ENCODE data around the gene LPCAT1. TPM values are rescaled to one million over a fixed set of nuclear protein-coding genes. Genes with fewer than 3 reads are reported as not detected.

LPCAT1 gene
- total RNA-seq, 2 experiments from 2014 or later, result 49.4 to 49.6 TPM

- Mint-ChIP-seq H3K4me1 (no peaks in the 10 kb centered on the region), H3K27me3 (no peaks in the 10 kb centered on the region), H3K9me3 (no peaks in the 10 kb centered on the region), H3K4me3 (no peak overlapping the region), H3K36me3 (no peaks in the 10 kb centered on the region), H3K27ac (no peak overlapping the region)
- DNase-seq, result no peak
These were observed 106.1 kb downstream of the LPCAT1 start for GRCh38 chr5:1417586-1418225.

- Mint-ChIP-seq H3K27ac (no peak overlapping the region), H3K4me1 (no peaks in the 10 kb centered on the region), H3K27me3 (peaks cover 4% of the 10 kb centered on the region), H3K9me3 (no peaks in the 10 kb centered on the region), H3K4me3 (no peak overlapping the region), H3K36me3 (no peaks in the 10 kb centered on the region)
- DNase-seq, result no peak
These were observed 106.8 kb downstream of the LPCAT1 start for GRCh38 chr5:1416856-1417469.

GRCh38 chr5:1415626-1416360 lies 108.0 kb downstream of the LPCAT1 start:
- H3K4me1 Mint-ChIP-seq, result no peaks in the 10 kb centered on the region
- H3K9me3 Mint-ChIP-seq, result no peaks in the 10 kb centered on the region
- no peaks in the 10 kb centered on the region for H3K36me3 Mint-ChIP-seq
- peaks cover 7% of the 10 kb centered on the region for H3K27me3 Mint-ChIP-seq
- H3K4me3 Mint-ChIP-seq, result no peak overlapping the region
- no peak overlapping the region for H3K27ac Mint-ChIP-seq
- no peak for DNase-seq

- Mint-ChIP-seq H3K9me3 (no peaks in the 10 kb centered on the region), H3K4me1 (no peaks in the 10 kb centered on the region), H3K4me3 (no peak overlapping the region), H3K36me3 (no peaks in the 10 kb centered on the region), H3K27me3 (peaks cover 7% of the 10 kb centered on the region), H3K27ac (no peak overlapping the region)
- no peak for DNase-seq
These were observed 108.7 kb downstream of the LPCAT1 start for GRCh38 chr5:1415059-1415425.

- no peaks in the 10 kb centered on the region for H3K36me3 Mint-ChIP-seq
- H3K4me1 Mint-ChIP-seq, result no peaks in the 10 kb centered on the region
- H3K27me3 Mint-ChIP-seq, result peaks cover 11% of the 10 kb centered on the region
- DNase-seq, result no peak
- no peak overlapping the region for H3K27ac Mint-ChIP-seq
- H3K9me3 Mint-ChIP-seq, result no peaks in the 10 kb centered on the region
- no peak overlapping the region for H3K4me3 Mint-ChIP-seq
These were observed 109.3 kb downstream of the LPCAT1 start for GRCh38 chr5:1414311-1415058.

GRCh38 chr5:1413611-1414241 lies 110.0 kb downstream of the LPCAT1 start:
- DNase-seq, result no peak
- Mint-ChIP-seq H3K4me3 (no peak overlapping the region), H3K9me3 (no peaks in the 10 kb centered on the region), H3K36me3 (no peaks in the 10 kb centered on the region), H3K27me3 (peaks cover 19% of the 10 kb centered on the region), H3K4me1 (no peaks in the 10 kb centered on the region), H3K27ac (no peak overlapping the region)

GRCh38 chr5:1413211-1413610 lies 110.5 kb downstream of the LPCAT1 start:
- Mint-ChIP-seq H3K27me3 (peaks cover 19% of the 10 kb centered on the region), H3K27ac (no peak overlapping the region), H3K4me1 (no peaks in the 10 kb centered on the region), H3K4me3 (no peak overlapping the region), H3K36me3 (no peaks in the 10 kb centered on the region), H3K9me3 (no peaks in the 10 kb centered on the region)
- DNase-seq, result no peak

GRCh38 chr5:1412621-1413020 lies 111.1 kb downstream of the LPCAT1 start:
- H3K27ac Mint-ChIP-seq, result no peak overlapping the region
- no peaks in the 10 kb centered on the region for H3K9me3 Mint-ChIP-seq
- no peak for DNase-seq
- H3K27me3 Mint-ChIP-seq, result peaks cover 19% of the 10 kb centered on the region
- H3K4me1 Mint-ChIP-seq, result no peaks in the 10 kb centered on the region
- no peaks in the 10 kb centered on the region for H3K36me3 Mint-ChIP-seq
- H3K4me3 Mint-ChIP-seq, result no peak overlapping the region

GRCh38 chr5:1412163-1412562 lies 111.6 kb downstream of the LPCAT1 start:
- no peaks in the 10 kb centered on the region for H3K4me1 Mint-ChIP-seq
- H3K4me3 Mint-ChIP-seq, result no peak overlapping the region
- DNase-seq, result no peak

More at GRCh38 chr5:1412163-1412562, 111.6 kb downstream of the LPCAT1 start:
- Mint-ChIP-seq H3K27ac (no peak overlapping the region), H3K27me3 (peaks cover 19% of the 10 kb centered on the region), H3K36me3 (no peaks in the 10 kb centered on the region), H3K9me3 (no peaks in the 10 kb centered on the region)

Other genes with a start within 250 kb of the LPCAT1 start
- 1 to 10 TPM; 6.0 to 6.2 TPM for gene TERT, start 228.9 kb downstream of the LPCAT1 start, total RNA-seq
- 10 to 100 TPM; 90.0 to 91.6 TPM for gene CLPTM1L, start 178.9 kb downstream of the LPCAT1 start, total RNA-seq
- not detected for gene SLC6A3, start 78.5 kb downstream of the LPCAT1 start, total RNA-seq

All from activated naive CD8-positive, alpha-beta T cell treated with anti-CD3 and anti-CD28 coated beads for 36 hours (primary cell).